K562 (cell line): ENCODE data around the gene MYL5. TPM values are rescaled to one million over a fixed set of nuclear protein-coding genes. Genes with fewer than 3 reads are reported as not detected.

Source experiments
- ATAC-seq: fragments of 200-7000 bp; cut with Tn5 transposase; 3 replicates; pipeline ENCODE4 v1.9.1; 2020; ENCODE audit warnings: moderate library complexity
- BruUV-seq: library from RNA; stranded (reverse); fragments of 400-500 nt; replicated peaks from 2 replicates; lab custom pipeline; 2021; lab: Mats Ljungman, UMichigan
- CTCF ChIA-PET: fragments of 300-600 bp; formaldehyde crosslinking; extraction: SDS; loops from one replicate; lab custom pipeline; 2021; ENCODE audit warnings: low intra/inter-chr PET ratio; lab: Yijun Ruan, JAX
- POLR2A ChIA-PET: fragments of 300-600, 350-650 bp; sonication (Branson Sonifier 250); formaldehyde crosslinking; extraction: SDS; loops from one replicate; lab custom pipeline; 2021; ENCODE audit warnings: antibody characterized with exemption, inconsistent platforms; lab: Yijun Ruan, JAX
- DNase-seq, 4 experiments: peaks; one replicate each; pipeline versions ENCODE4 v3.0.0 to v3.0.0-alpha.2; 2011 to 2018; ENCODE audit warnings: low spot score in 3 of 4, mixed read lengths in 3 of 4; ENCODE audit errors: extremely low read depth in 1 of 4
- FAIRE-seq: peaks from 2 replicates; lab custom pipeline; 2011; peaks lifted over from hg19 to GRCh38; lab: Jason Lieb, UNC
- H2AFZ ChIP-seq: 2 replicates; pipeline ENCODE4 v1.6.0; 2011; ENCODE audit warnings: low read depth, low read length, control low read depth, inconsistent platforms
- H3K27ac ChIP-seq: fragments of 200-600 bp; 3 replicates; pipeline ENCODE4 v1.8.0; 2011; ENCODE audit warnings: low read depth, mild to moderate bottlenecking, control low read depth, inconsistent platforms, low read length, moderate library complexity, mixed read lengths; ENCODE audit errors: extremely low read depth
- H3K27me3 ChIP-seq, 2 experiments: fragments of 300-600 bp in 1 of 2; 2 replicates in 1 of 2; 3 replicates in 1 of 2; pipeline versions ENCODE4 v1.6.0 to v1.8.0; 2011; ENCODE audit warnings: inconsistent platforms in 2 of 2, low read length in 2 of 2, mild to moderate bottlenecking in 1 of 2, mixed read lengths in 1 of 2, moderate library complexity in 1 of 2; ENCODE audit not compliant: control insufficient read depth in 2 of 2, insufficient read depth in 2 of 2
- H3K36me3 ChIP-seq: fragments of 300-600 bp; 3 replicates; pipeline ENCODE4 v1.8.0; 2011; ENCODE audit warnings: mild to moderate bottlenecking, low read length, inconsistent platforms; ENCODE audit not compliant: control insufficient read depth, insufficient read depth
- H3K4me1 ChIP-seq, 2 experiments: fragments of 200-600 bp in 1 of 2; replicated peaks in 1 of 2; 2 replicates in 1 of 2; 3 replicates in 1 of 2; pipeline versions ENCODE4 v1.5.1 to v1.8.0; 2011; ENCODE audit warnings: inconsistent platforms in 2 of 2, low read length in 2 of 2, mild to moderate bottlenecking in 1 of 2, mixed read lengths in 1 of 2, moderate library complexity in 1 of 2; ENCODE audit not compliant: control insufficient read depth in 2 of 2, insufficient read depth in 2 of 2
- H3K4me2 ChIP-seq: 2 replicates; pipeline ENCODE4 v1.6.1; 2011; ENCODE audit warnings: low read length, control low read depth, inconsistent platforms, mixed read lengths; ENCODE audit not compliant: insufficient read depth
- H3K4me3 ChIP-seq: fragments of 200-600 bp; sonication (generic), shearing (Covaris generic); 2 replicates; pipeline ENCODE4 v1.5.1; 2016; ENCODE audit warnings: control low read depth, inconsistent platforms
- H3K79me2 ChIP-seq: fragments of 200-600 bp; 3 replicates; pipeline ENCODE4 v1.8.0; 2011; ENCODE audit warnings: low read length, inconsistent platforms; ENCODE audit not compliant: control insufficient read depth, insufficient read depth
- H3K9ac ChIP-seq, 2 experiments: 2 replicates each; pipeline versions ENCODE4 v1.6.0 to v1.6.1; 2011; ENCODE audit warnings: low read depth in 2 of 2, low read length in 2 of 2, control low read depth in 1 of 2, inconsistent platforms in 1 of 2, mild to moderate bottlenecking in 1 of 2, mixed read lengths in 1 of 2; ENCODE audit not compliant: insufficient read depth in 1 of 2
- H3K9me1 ChIP-seq: one replicate; pipeline ENCODE4 v1.6.0; 2011; ENCODE audit warnings: inconsistent platforms, mild to moderate bottlenecking, low read length, moderate library complexity; ENCODE audit not compliant: control insufficient read depth, insufficient read depth
- H3K9me3 ChIP-seq: replicated peaks from 2 replicates; pipeline ENCODE4 v1.5.1; 2011; ENCODE audit warnings: low read depth, low read length, inconsistent platforms; ENCODE audit not compliant: control insufficient read depth, insufficient read depth
- H4K20me1 ChIP-seq: replicated peaks from 2 replicates; pipeline ENCODE4 v1.6.1; 2011; ENCODE audit warnings: low read length, inconsistent platforms, mixed read lengths; ENCODE audit not compliant: control insufficient read depth, insufficient read depth
- ARNT ChIP-seq, 2 experiments: fragments of 450-650 bp; IDR thresholded peaks; 2 replicates each; pipeline ENCODE4 v1.6.1; 2016; ENCODE audit warnings: mild to moderate bottlenecking in 1 of 2
- CBX5 ChIP-seq: IDR thresholded peaks from 2 replicates; pipeline ENCODE4 v1.6.1; 2014; ENCODE audit warnings: low read depth, borderline replicate concordance
- DACH1 ChIP-seq: fragments of 450-650 bp; IDR thresholded peaks from 2 replicates; pipeline ENCODE4 v1.6.1; 2018; ENCODE audit not compliant: partially characterized antibody
- DIDO1 ChIP-seq: fragments of 450-650 bp; IDR thresholded peaks from 2 replicates; pipeline ENCODE4 v1.6.1; 2016; ENCODE audit warnings: low read depth, missing biosample characterization, missing genetic modification characterization
- FOS ChIP-seq: IDR thresholded peaks from 3 replicates; pipeline ENCODE4 v1.6.1; 2011; ENCODE audit not compliant: insufficient read length; ENCODE audit errors: extremely low read depth
- HDAC1 ChIP-seq, 2 experiments: fragments of 450-650 bp; IDR thresholded peaks; 2 replicates each; pipeline ENCODE4 v1.6.1; 2016 to 2017; ENCODE audit warnings: inconsistent platforms in 1 of 2, mild to moderate bottlenecking in 1 of 2, moderate library complexity in 1 of 2
- HMG20A ChIP-seq: fragments of 450-650 bp; formaldehyde crosslinking; conservative IDR thresholded peaks from 2 replicates; pipeline ENCODE4 v1.4.0; 2020; ENCODE audit warnings: mild to moderate bottlenecking, mixed read lengths
- KAT7 ChIP-seq: sonication (generic); formaldehyde crosslinking; IDR thresholded peaks from 2 replicates; pipeline ENCODE4 v1.8.0; 2022; ENCODE audit warnings: missing genetic modification reagents, mild to moderate bottlenecking, borderline replicate concordance
- LARP7 ChIP-seq: fragments of 450-650 bp; IDR thresholded peaks from 2 replicates; pipeline ENCODE4 v1.6.1; 2016
- PHTF2 ChIP-seq: fragments of 250-450 bp; sonication (Bioruptor Pico); IDR thresholded peaks from 2 replicates; pipeline ENCODE4 v1.5.0; 2021; ENCODE audit warnings: mild to moderate bottlenecking
- POLR3G ChIP-seq: IDR thresholded peaks from 2 replicates; pipeline ENCODE4 v1.6.1; 2011; ENCODE audit not compliant: insufficient read length, insufficient replicate concordance; ENCODE audit errors: extremely low read depth
- RAD51 ChIP-seq: fragments of 450-650 bp; IDR thresholded peaks from 2 replicates; pipeline ENCODE4 v1.7.1; 2016; ENCODE audit warnings: low read depth, mild to moderate bottlenecking, borderline replicate concordance
- RBM25 ChIP-seq: fragments of 200-400 bp; formaldehyde crosslinking; IDR thresholded peaks from 2 replicates; pipeline ENCODE4 v1.6.1; 2018; ENCODE audit warnings: low read length, low read depth, moderate library complexity; ENCODE audit not compliant: severe bottlenecking
- SRSF1 ChIP-seq: fragments of 200-400 bp; formaldehyde crosslinking; IDR thresholded peaks from 2 replicates; pipeline ENCODE4 v1.6.1; 2017; ENCODE audit warnings: mild to moderate bottlenecking, low read depth, low read length, moderate library complexity
- TAF9B ChIP-seq: fragments of 450-650 bp; IDR thresholded peaks from 2 replicates; pipeline ENCODE4 v1.6.1; 2018; ENCODE audit warnings: mild to moderate bottlenecking; ENCODE audit not compliant: partially characterized antibody
- ZNF263 ChIP-seq: sonication (generic); formaldehyde crosslinking; IDR thresholded peaks from 2 replicates; pipeline ENCODE4 v1.8.0; 2022; ENCODE audit warnings: mild to moderate bottlenecking, missing genetic modification reagents, borderline replicate concordance
- ZNF57 ChIP-seq: fragments of 450-650 bp; formaldehyde crosslinking; IDR thresholded peaks from 2 replicates; pipeline ENCODE4 v1.4.0; 2020; ENCODE audit warnings: mild to moderate bottlenecking, moderate library complexity
- ZNF639 ChIP-seq, 2 experiments: fragments of 200-800 bp in 1 of 2; sonication (Bioruptor generic) in 1 of 2; sonication (generic) in 1 of 2; formaldehyde crosslinking in 1 of 2; IDR thresholded peaks in 1 of 2; conservative IDR thresholded peaks in 1 of 2; 2 replicates each; pipeline versions ENCODE4 v1.5.0 to v1.6.1; 2016 to 2020; ENCODE audit warnings: missing compliant biosample characterization in 1 of 2, missing genetic modification characterization in 1 of 2, missing genetic modification reagents in 1 of 2
- WGBS: fragments of 100-300 bp; shearing (Covaris generic); methylation state at CpG from one replicate; pipeline ENCODE4 v1.1.6; 2016; ENCODE audit warnings: low coverage, mixed read lengths; ENCODE audit not compliant: insufficient coverage; ENCODE audit errors: missing lambda C conversion rate; 5-methylcytosine and 5-hydroxymethylcytosine counted together
- in situ Hi-C: fragments of 300-500 bp; cut with MboI; formaldehyde crosslinking; loops from 4 replicates; pipeline ENCODE4 v1.15.0; 2018; ENCODE audit warnings: inconsistent platforms, mixed read lengths
- intact Hi-C: fragments of 100-400 bp; cut with micrococcal nuclease; formaldehyde crosslinking; loops from 2 replicates; pipeline ENCODE4 v1.14.2; 2022
- polyA plus RNA-seq, 8 experiments: library from polyadenylated mRNA; depleted of rRNA in 4 of 8; stranded (reverse) in 5 of 8; unstranded in 3 of 8; fragments of >200 nt; fragmentation: Nextera tagmentation in 2 of 8; fragmentation: Illumina TruSeq in 1 of 8; extraction: Ambion mirVana in 2 of 8; extraction: Trizol in 1 of 8; gene quantifications; 2 replicates each; pipeline versions ENCODE4 v1.2.1 to v1.2.3, GENCODE V29; 2011 to 2014; ENCODE audit warnings: inconsistent platforms in 1 of 8, missing spikeins in 1 of 8
- total RNA-seq, 7 experiments: library from RNA; depleted of rRNA in 6 of 7; stranded (reverse); fragments of >200 nt in 6 of 7; fragmentation: Illumina TruSeq in 2 of 7; extraction: Trizol in 2 of 7; gene quantifications; 2 replicates each; pipeline versions ENCODE4 v1.2.1 to v1.2.3, GENCODE V29; 2011 to 2021; ENCODE audit warnings: low replicate concordance in 1 of 7

Gene MYL5
- total and polyA plus RNA-seq, 9 of the 15 experiments (the other 6 are each of a cell fraction or from before 2014, with no cell fraction given): 1.4 to 10.0 (median 4.1) TPM

GRCh38 chr4:627347-628125 is 46.8 kb upstream of the MYL5 start:
- CTCF ChIA-PET: no interaction called here
- FAIRE-seq: no peak

GRCh38 chr4:628311-628741 is 46.0 kb upstream of the MYL5 start:
- BruUV-seq: no TSS peak
- no peak for TF ChIP-seq DIDO1 (tag)
- TF ChIP-seq KAT7 (CRISPR knock-in tag): no peak
- TF ChIP-seq ARNT (IDR thresholded peaks at IDR 0.05): no peak
- no peak for TF ChIP-seq ZNF57 (CRISPR knock-in tag)
- no peak for TF ChIP-seq DACH1
- TF ChIP-seq HMG20A: no peak
- TF ChIP-seq SRSF1: no peak
- no peak for TF ChIP-seq LARP7
- TF ChIP-seq CBX5: no peak
- no peak for TF ChIP-seq RAD51
- no peak for TF ChIP-seq PHTF2 (CRISPR knock-in tag)
- TF ChIP-seq FOS: no peak
- no peak for TF ChIP-seq ZNF639 (CRISPR knock-in tag; conservative IDR thresholded peaks at IDR 0.05 in 1 of 2, IDR thresholded peaks at IDR 0.05 in 1 of 2)
- TF ChIP-seq, all 486 proteins: peak for 0
- DNase-seq (no peak), ATAC-seq (peak; percentile 9; the same call in 2 of the 3 replicates), FAIRE-seq (no peak)
- Histone ChIP-seq H3K4me2 (no peak overlapping the region), H3K9ac (no peak overlapping the region), H3K36me3 (no peaks in the 10 kb centered on the region), H3K9me3 (no peaks in the 10 kb centered on the region; the same call in 1 of the 2 replicates), H3K79me2 (no peaks in the 10 kb centered on the region), H3K4me1 (peaks cover 0 to 32% of the 10 kb centered on the region in 2 experiments; a peak in 2 of 5 replicates), H4K20me1 (no peaks in the 10 kb centered on the region), H3K9me1 (no peaks in the 10 kb centered on the region), H2AFZ (no peak overlapping the region), H3K4me3 (no peak overlapping the region), H3K27me3 (peaks cover 27 to 67% of the 10 kb centered on the region in 2 experiments; a peak in 4 of 5 replicates), H3K27ac (no peak overlapping the region)
- in situ Hi-C loops: no loop called here
- CTCF ChIA-PET: no interaction called here
- POLR2A ChIA-PET: no interaction called here
- WGBS: 2% methylated on average over 15 of the region's 17 CpGs
- intact Hi-C loops: no loop called here

More at GRCh38 chr4:627347-628125, 46.8 kb upstream of the MYL5 start:
- Histone ChIP-seq H3K9me1 (no peaks in the 10 kb centered on the region), H3K36me3 (no peaks in the 10 kb centered on the region), H3K27ac (no peak overlapping the region), H2AFZ (no peak overlapping the region), H3K27me3 (peaks cover 27 to 67% of the 10 kb centered on the region in 2 experiments; a peak in 4 of 5 replicates), H3K4me3 (no peak overlapping the region), H3K4me2 (no peak overlapping the region), H3K4me1 (peaks cover 0 to 32% of the 10 kb centered on the region in 2 experiments; a peak in 2 of 5 replicates), H4K20me1 (no peaks in the 10 kb centered on the region), H3K79me2 (no peaks in the 10 kb centered on the region), H3K9me3 (no peaks in the 10 kb centered on the region; the same call in 1 of the 2 replicates), H3K9ac (no peak overlapping the region)
- no TSS peak for BruUV-seq
- intact Hi-C loops (no loop called here), in situ Hi-C loops (no loop called here)
- TF ChIP-seq POLR3G: no peak
- no peak for TF ChIP-seq RBM25
- no peak for TF ChIP-seq HDAC1 (IDR thresholded peaks at IDR 0.05)
- no peak for TF ChIP-seq TAF9B
- peak; percentile 51; the same call in 1 of the 2 replicates for TF ChIP-seq ZNF263 (CRISPR knock-in tag)
- WGBS: 2% methylated on average over 11 of the region's 15 CpGs
- DNase-seq (no peak), ATAC-seq (no peak)
- POLR2A ChIA-PET: interaction anchor here (0.7 kb wide), 1 partner anchor 15 kb away, joined by 3 read pairs; no protein-coding TSS in a partner anchor
